RWPE2 (cell line): ENCODE data around the gene PLCB1.

Source experiments
- ATAC-seq: fragments of 200-7000 bp; cut with Tn5 transposase; 3 replicates; pipeline ENCODE4 v1.9.1; 2021; ENCODE audit warnings: low read depth
- DNase-seq: peaks from one replicate; pipeline ENCODE4 v3.0.0-alpha.2; 2020; ENCODE audit warnings: low spot score
- H3K27ac ChIP-seq: fragments of 450-650 bp; 2 replicates; pipeline ENCODE4 v1.5.1; 2017; ENCODE audit warnings: mild to moderate bottlenecking; ENCODE audit not compliant: poor library complexity, severe bottlenecking
- H3K27me3 ChIP-seq: fragments of 250-450 bp; sonication (Bioruptor Pico); 2 replicates; pipeline ENCODE4 v1.5.1; 2021; ENCODE audit warnings: mild to moderate bottlenecking, moderate library complexity; ENCODE audit not compliant: insufficient read depth, poor library complexity, severe bottlenecking
- H3K36me3 ChIP-seq: fragments of 250-450 bp; sonication (Bioruptor Pico); 2 replicates; pipeline ENCODE4 v1.5.1; 2020; ENCODE audit warnings: low read depth, mild to moderate bottlenecking, moderate library complexity
- H3K4me1 ChIP-seq: fragments of 250-450 bp; sonication (Bioruptor Pico); 2 replicates; pipeline ENCODE4 v1.5.1; 2021; ENCODE audit warnings: mild to moderate bottlenecking, moderate library complexity; ENCODE audit not compliant: insufficient read depth, poor library complexity, severe bottlenecking
- H3K4me3 ChIP-seq: fragments of 250-450 bp; sonication (Bioruptor Pico); 2 replicates; pipeline ENCODE4 v1.5.1; 2021; ENCODE audit warnings: mild to moderate bottlenecking, moderate library complexity; ENCODE audit not compliant: severe bottlenecking
- H3K9me3 ChIP-seq: fragments of 250-450 bp; sonication (Bioruptor Pico); 2 replicates; pipeline ENCODE4 v1.5.1; 2021; ENCODE audit warnings: mild to moderate bottlenecking, moderate library complexity; ENCODE audit not compliant: severe bottlenecking
- CTCF ChIP-seq: fragments of 450-650 bp; IDR thresholded peaks from one replicate; pipeline ENCODE4 v1.5.1; 2017; ENCODE audit warnings: mild to moderate bottlenecking, moderate library complexity; ENCODE audit not compliant: poor library complexity, severe bottlenecking

Gene PLCB1

GRCh38 chr20:8720089-8720488, 588.0 kb downstream of the PLCB1 start:
- no peak for DNase-seq
- no peaks in the 10 kb centered on the region for H3K36me3 ChIP-seq
- TF ChIP-seq CTCF = no peak

GRCh38 chr20:8721098-8721497, 589.0 kb downstream of the PLCB1 start:
- no peaks in the 10 kb centered on the region for H3K36me3 ChIP-seq
- no peaks in the 10 kb centered on the region for H3K4me1 ChIP-seq
- H3K27ac ChIP-seq = no peak overlapping the region
- DNase-seq (no peak), ATAC-seq (peak; percentile 40; the same call in 1 of the 3 replicates)
- H3K27me3 ChIP-seq = no peaks in the 10 kb centered on the region
- peak; percentile 87 for TF ChIP-seq CTCF
- no peaks in the 10 kb centered on the region for H3K9me3 ChIP-seq
- no peak overlapping the region for H3K4me3 ChIP-seq

More at GRCh38 chr20:8720089-8720488, 588.0 kb downstream of the PLCB1 start:
- Histone ChIP-seq H3K27ac (no peak overlapping the region), H3K9me3 (no peaks in the 10 kb centered on the region), H3K27me3 (no peaks in the 10 kb centered on the region), H3K4me3 (no peak overlapping the region), H3K4me1 (no peaks in the 10 kb centered on the region)
- ATAC-seq = no peak

DNA sequence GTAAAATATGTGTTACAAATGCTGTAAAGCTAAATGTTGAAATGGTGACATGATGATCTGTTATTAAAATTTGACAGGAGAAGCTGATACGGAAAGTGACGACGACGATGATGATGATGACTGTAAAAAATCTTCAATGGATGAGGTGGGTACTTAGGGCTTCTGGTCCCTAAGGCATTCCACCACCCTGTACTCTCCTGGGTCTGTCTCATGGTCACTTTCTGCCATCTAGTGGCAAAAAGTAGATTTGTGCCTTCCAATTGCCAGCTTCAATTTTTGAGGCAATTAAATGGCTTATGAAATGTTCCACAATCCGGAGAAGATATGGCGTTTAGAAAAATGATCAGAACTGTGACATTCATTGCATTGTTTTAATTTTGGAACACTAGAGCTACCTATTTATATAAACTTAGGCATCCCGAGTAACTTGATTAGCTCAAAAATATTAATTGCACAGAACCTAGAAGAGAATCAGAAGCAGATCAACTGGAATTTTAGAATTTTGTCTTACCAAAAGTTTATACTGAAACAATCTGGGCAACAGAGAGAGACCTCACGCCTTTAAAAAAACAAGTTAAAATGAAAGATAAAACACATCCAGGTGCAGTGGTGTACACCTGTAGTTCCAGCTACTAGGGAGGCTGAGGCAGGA, 590.3 kb downstream of the PLCB1 start:
- Histone ChIP-seq H3K36me3 (no peaks in the 10 kb centered on the region), H3K27ac (no peak overlapping the region), H3K4me1 (no peaks in the 10 kb centered on the region), H3K27me3 (no peaks in the 10 kb centered on the region), H3K9me3 (no peaks in the 10 kb centered on the region), H3K4me3 (no peak overlapping the region)
- TF ChIP-seq CTCF = peak; percentile 96
- no peak for DNase-seq
- ATAC-seq = peak; percentile 91

DNA sequence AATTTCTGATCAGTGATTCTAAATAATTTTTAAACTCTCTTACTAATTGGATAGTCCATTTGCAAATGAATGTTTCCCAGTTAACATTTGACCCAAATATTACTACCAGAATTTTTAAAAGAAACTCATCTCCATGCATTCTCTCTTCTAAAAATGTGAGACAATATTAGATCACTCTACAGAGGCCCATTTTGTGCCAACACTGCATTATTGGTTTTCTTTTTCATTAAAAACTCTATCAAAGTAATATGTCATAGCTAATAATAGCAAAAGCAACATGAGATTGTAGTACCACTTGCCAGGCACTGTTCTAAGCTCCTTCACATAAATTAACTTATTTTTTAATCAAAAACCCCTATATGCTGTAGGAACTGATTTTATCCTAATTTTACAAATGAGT, 591.2 kb downstream of the PLCB1 start:
- H3K27ac ChIP-seq = no peak overlapping the region
- TF ChIP-seq CTCF = no peak
- no peaks in the 10 kb centered on the region for H3K4me1 ChIP-seq
- H3K27me3 ChIP-seq = no peaks in the 10 kb centered on the region
- H3K36me3 ChIP-seq = no peaks in the 10 kb centered on the region
- no peak overlapping the region for H3K4me3 ChIP-seq
- ATAC-seq = no peak
- no peak for DNase-seq
- no peaks in the 10 kb centered on the region for H3K9me3 ChIP-seq

GRCh38 chr20:8724884-8725283, 592.8 kb downstream of the PLCB1 start:
- Histone ChIP-seq H3K27ac (no peak overlapping the region), H3K4me3 (no peak overlapping the region), H3K27me3 (no peaks in the 10 kb centered on the region), H3K36me3 (no peaks in the 10 kb centered on the region), H3K9me3 (no peaks in the 10 kb centered on the region), H3K4me1 (no peaks in the 10 kb centered on the region)
- ATAC-seq (no peak), DNase-seq (no peak)
- TF ChIP-seq CTCF = no peak
